Measurements from ENCODE around the gene PLCZ1.

The PLCZ1 gene

GRCh38 chr12:18651525-18651924, 86.3 kb downstream of the PLCZ1 start:
- no peaks in the 10 kb centered on the region for H3K79me2 ChIP-seq (ENCODE audit: control insufficient read depth, low read length)
- H3K4me1 ChIP-seq (ENCODE audit: control insufficient read depth, low read length), result no peaks in the 10 kb centered on the region
- no peaks in the 10 kb centered on the region for H4K20me1 ChIP-seq (ENCODE audit: control insufficient read depth, insufficient read depth, low read depth, low read length)
- no peaks in the 10 kb centered on the region for H3K36me3 ChIP-seq (ENCODE audit: control insufficient read depth, low read length)
- H3F3A ChIP-seq (ENCODE audit: control insufficient read depth, insufficient read depth), result no peaks in the 10 kb centered on the region
- H3K4me2 ChIP-seq (ENCODE audit: low read length), result no peak overlapping the region
- H3K4me3 ChIP-seq (ENCODE audit: low read length), result no peak overlapping the region
- TF ChIP-seq EZH2phosphoT487 (IDR thresholded peaks at IDR 0.05; ENCODE audit: borderline replicate concordance, low read length) (no peak), CTCF (IDR thresholded peaks at IDR 0.05; ENCODE audit: low read depth, low read length, poor library complexity, severe bottlenecking) (no peak)
- H3K27ac ChIP-seq (ENCODE audit: low read depth, low read length), result no peak overlapping the region
- H3K27me3 ChIP-seq (ENCODE audit: control insufficient read depth, low read length), result no peaks in the 10 kb centered on the region
- H3K9me3 ChIP-seq (ENCODE audit: control insufficient read depth, insufficient read depth, low read length), result no peaks in the 10 kb centered on the region
- H3K9me2 ChIP-seq (replicated peaks; ENCODE audit: control insufficient read depth, low read length), result no peaks in the 10 kb centered on the region

GRCh38 chr12:18646286-18646890, 91.4 kb downstream of the PLCZ1 start:
- no peak for TF ChIP-seq EZH2phosphoT487 (IDR thresholded peaks at IDR 0.05; ENCODE audit: borderline replicate concordance, low read length)
- no peak for TF ChIP-seq CTCF (IDR thresholded peaks at IDR 0.05; ENCODE audit: low read depth, low read length, poor library complexity, severe bottlenecking)
- no peaks in the 10 kb centered on the region for H3K27me3 ChIP-seq (ENCODE audit: control insufficient read depth, low read length)
- no peaks in the 10 kb centered on the region for H3K79me2 ChIP-seq (ENCODE audit: control insufficient read depth, low read length)
- H3K9me3 ChIP-seq (ENCODE audit: control insufficient read depth, insufficient read depth, low read length), result no peaks in the 10 kb centered on the region
- H3F3A ChIP-seq (ENCODE audit: control insufficient read depth, insufficient read depth), result no peaks in the 10 kb centered on the region
- H3K9me2 ChIP-seq (replicated peaks; ENCODE audit: control insufficient read depth, low read length), result no peaks in the 10 kb centered on the region
- H3K4me3 ChIP-seq (ENCODE audit: low read length), result no peak overlapping the region
- H3K36me3 ChIP-seq (ENCODE audit: control insufficient read depth, low read length), result no peaks in the 10 kb centered on the region
- H3K4me1 ChIP-seq (ENCODE audit: control insufficient read depth, low read length), result no peaks in the 10 kb centered on the region
- H3K4me2 ChIP-seq (ENCODE audit: low read length), result no peak overlapping the region
- H3K27ac ChIP-seq (ENCODE audit: low read depth, low read length), result no peak overlapping the region
- no peaks in the 10 kb centered on the region for H4K20me1 ChIP-seq (ENCODE audit: control insufficient read depth, insufficient read depth, low read depth, low read length)

DNA sequence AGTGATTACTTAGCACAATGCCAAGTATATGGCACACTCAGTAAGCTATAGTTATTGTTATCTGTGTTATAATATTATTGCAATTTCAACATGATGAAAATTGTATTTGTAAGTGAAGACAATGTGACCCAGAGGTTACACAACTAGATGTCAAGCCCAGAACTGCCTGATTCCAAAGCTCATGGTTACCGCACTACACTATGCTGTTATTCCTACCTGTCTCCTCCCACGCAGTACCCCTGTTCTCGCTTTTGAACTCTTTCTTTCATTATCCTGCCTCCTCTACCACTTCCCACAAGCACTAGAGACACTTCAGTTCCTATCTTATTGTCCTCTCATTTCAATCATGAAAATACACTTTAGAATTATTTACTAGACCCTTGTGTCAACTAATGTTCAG, 93.2 kb downstream of the PLCZ1 start:
- no peaks in the 10 kb centered on the region for H3K9me3 ChIP-seq (ENCODE audit: control insufficient read depth, insufficient read depth, low read length)
- TF ChIP-seq CTCF (IDR thresholded peaks at IDR 0.05; ENCODE audit: low read depth, low read length, poor library complexity, severe bottlenecking), result no peak
- H3K4me3 ChIP-seq (ENCODE audit: low read length), result no peak overlapping the region
- H3K27ac ChIP-seq (ENCODE audit: low read depth, low read length), result no peak overlapping the region
- H3K27me3 ChIP-seq (ENCODE audit: control insufficient read depth, low read length), result no peaks in the 10 kb centered on the region
- no peaks in the 10 kb centered on the region for H3F3A ChIP-seq (ENCODE audit: control insufficient read depth, insufficient read depth)
- no peaks in the 10 kb centered on the region for H3K4me1 ChIP-seq (ENCODE audit: control insufficient read depth, low read length)
- no peak overlapping the region for H3K4me2 ChIP-seq (ENCODE audit: low read length)
- no peaks in the 10 kb centered on the region for H3K79me2 ChIP-seq (ENCODE audit: control insufficient read depth, low read length)
- no peaks in the 10 kb centered on the region for H4K20me1 ChIP-seq (ENCODE audit: control insufficient read depth, insufficient read depth, low read depth, low read length)
- H3K36me3 ChIP-seq (ENCODE audit: control insufficient read depth, low read length), result no peaks in the 10 kb centered on the region
- no peaks in the 10 kb centered on the region for H3K9me2 ChIP-seq (replicated peaks; ENCODE audit: control insufficient read depth, low read length)
